Measurements from ENCODE around the gene ZNF497.

ZNF497 gene

GRCh38 chr19:58350001-58350861 lies 12.3 kb downstream of the ZNF497 start:
- H3K4me3 ChIP-seq (ENCODE audit: low read depth, low read length), result no peak overlapping the region

DNA sequence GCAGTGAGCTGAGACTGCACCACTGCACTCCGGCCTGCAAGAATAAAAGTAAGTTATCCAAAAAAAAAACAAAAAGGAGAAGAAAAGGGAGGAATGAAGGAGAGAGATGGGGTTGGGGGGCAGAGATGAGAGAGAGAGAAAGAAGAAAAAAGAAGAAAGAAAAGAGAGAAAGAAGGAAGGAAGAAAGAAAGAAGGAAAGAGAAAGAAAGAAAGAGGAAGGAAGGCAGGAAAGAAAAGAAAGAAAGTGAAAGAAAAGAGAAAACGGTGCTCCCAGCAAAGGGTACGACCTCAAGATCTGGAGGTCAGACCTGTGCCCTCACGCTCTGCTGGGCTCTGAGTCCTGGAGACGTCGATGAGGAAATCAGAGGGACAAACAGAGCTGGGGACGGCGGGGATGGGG lies 13.0 kb downstream of the ZNF497 start:
- no peak overlapping the region for H3K4me3 ChIP-seq (ENCODE audit: low read depth, low read length)

DNA sequence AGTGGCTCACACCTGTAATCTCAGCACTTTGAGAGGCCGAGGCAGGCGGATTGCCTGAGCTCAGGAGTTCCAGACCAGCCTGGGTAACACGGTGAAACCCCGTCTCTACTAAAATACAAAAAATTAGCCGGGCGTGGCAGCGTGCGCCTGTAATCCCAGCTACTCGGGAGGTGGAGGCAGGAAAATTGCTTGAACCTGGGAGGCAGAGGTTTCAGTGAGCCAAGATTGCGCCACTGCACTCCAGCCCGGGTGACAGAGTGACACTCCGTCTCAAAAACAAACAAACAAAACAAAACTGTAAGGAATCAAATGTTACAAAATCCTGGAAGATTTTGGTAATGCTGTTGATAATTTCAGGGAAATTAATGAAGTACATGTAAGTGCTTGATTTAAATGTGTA lies 14.5 kb downstream of the ZNF497 start:
- peak overlapping the region; percentile 68 for H3K4me3 ChIP-seq (ENCODE audit: low read depth, low read length)

- peak overlapping the region; percentile 68 for H3K4me3 ChIP-seq (ENCODE audit: low read depth, low read length)
These were observed 15.3 kb downstream of the ZNF497 start for GRCh38 chr19:58346961-58347929.

DNA sequence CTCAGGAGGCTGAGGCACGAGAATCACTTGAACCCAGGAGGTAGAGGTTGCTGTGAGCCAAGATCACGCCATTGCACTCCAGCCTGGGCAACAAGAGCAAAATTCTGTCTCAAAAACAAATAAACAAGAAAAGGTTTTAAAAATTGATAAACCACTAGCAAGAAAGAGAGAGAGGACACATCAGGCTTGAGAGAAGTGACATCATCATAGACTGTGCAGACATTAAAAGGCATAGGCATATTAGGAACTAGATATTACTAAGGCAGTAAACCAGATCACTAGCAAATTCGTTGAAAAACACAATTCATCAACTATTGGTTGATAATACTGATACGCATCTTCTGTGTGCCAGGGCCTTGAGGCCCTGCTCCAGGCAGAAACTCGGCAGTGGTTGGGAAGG lies 17.0 kb downstream of the ZNF497 start:
- H3K4me3 ChIP-seq (ENCODE audit: low read depth, low read length), result no peak overlapping the region

GRCh38 chr19:58338825-58339558 lies 23.6 kb downstream of the ZNF497 start:
- no peak overlapping the region for H3K4me3 ChIP-seq (ENCODE audit: low read depth, low read length)

- no peak overlapping the region for H3K4me3 ChIP-seq (ENCODE audit: low read depth, low read length)
These were observed 24.2 kb downstream of the ZNF497 start for GRCh38 chr19:58338336-58338735.

- H3K4me3 ChIP-seq (ENCODE audit: low read depth, low read length), result no peak overlapping the region
These were observed 25.7 kb downstream of the ZNF497 start for GRCh38 chr19:58336820-58337219.

- H3K4me3 ChIP-seq (ENCODE audit: low read depth, low read length), result no peak overlapping the region
These were observed 26.3 kb downstream of the ZNF497 start for GRCh38 chr19:58336216-58336615.

DNA sequence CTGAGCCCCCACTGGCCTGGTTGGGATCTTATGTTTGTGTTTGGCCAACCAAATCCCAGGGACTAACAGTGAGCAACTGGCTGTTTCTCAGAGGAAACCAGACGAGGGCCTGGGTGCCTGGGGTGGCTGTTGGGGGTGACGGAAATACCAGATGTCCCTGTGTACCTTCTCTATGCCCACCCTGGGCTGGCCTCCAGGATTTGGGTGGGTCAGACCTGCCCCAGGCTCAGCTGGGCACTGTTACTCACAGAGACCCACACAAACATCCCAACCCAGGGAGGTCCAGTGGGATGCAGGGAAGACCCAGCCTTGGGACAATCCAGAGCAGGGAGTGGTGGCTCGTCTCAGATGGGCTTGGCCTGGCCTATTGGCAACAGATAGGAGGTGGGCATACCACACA lies 26.9 kb downstream of the ZNF497 start:
- no peak overlapping the region for H3K4me3 ChIP-seq (ENCODE audit: low read depth, low read length)

- H3K4me3 ChIP-seq (ENCODE audit: low read depth, low read length), result no peak overlapping the region
These were observed 27.8 kb downstream of the ZNF497 start for GRCh38 chr19:58334691-58335249.

GRCh38 chr19:58332697-58333096 lies 29.9 kb downstream of the ZNF497 start:
- no peak overlapping the region for H3K4me3 ChIP-seq (ENCODE audit: low read depth, low read length)

- no peak overlapping the region for H3K4me3 ChIP-seq (ENCODE audit: low read depth, low read length)
These were observed 32.1 kb downstream of the ZNF497 start for GRCh38 chr19:58330458-58330857.

DNA sequence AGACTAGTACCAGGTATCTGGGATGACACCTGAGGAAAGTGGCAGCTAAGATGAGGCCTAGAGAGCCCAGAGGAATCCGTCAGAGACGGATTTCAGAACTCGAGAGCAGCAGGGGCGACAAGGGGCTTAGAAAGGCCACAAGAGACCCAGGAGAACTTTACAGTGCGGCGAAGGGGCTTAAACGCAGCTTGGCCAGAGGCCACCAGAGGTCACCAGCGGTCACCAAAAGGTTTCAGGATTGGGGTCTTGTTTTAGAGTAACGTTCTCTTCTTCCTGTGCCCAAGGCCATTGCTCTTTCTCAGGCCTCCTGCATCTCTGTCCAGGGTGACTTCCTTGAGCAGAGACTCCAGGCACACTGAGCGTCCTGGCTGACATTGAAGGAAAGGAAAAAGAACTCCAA lies 33.6 kb downstream of the ZNF497 start:
- H3K4me3 ChIP-seq (ENCODE audit: low read depth, low read length), result no peak overlapping the region

DNA sequence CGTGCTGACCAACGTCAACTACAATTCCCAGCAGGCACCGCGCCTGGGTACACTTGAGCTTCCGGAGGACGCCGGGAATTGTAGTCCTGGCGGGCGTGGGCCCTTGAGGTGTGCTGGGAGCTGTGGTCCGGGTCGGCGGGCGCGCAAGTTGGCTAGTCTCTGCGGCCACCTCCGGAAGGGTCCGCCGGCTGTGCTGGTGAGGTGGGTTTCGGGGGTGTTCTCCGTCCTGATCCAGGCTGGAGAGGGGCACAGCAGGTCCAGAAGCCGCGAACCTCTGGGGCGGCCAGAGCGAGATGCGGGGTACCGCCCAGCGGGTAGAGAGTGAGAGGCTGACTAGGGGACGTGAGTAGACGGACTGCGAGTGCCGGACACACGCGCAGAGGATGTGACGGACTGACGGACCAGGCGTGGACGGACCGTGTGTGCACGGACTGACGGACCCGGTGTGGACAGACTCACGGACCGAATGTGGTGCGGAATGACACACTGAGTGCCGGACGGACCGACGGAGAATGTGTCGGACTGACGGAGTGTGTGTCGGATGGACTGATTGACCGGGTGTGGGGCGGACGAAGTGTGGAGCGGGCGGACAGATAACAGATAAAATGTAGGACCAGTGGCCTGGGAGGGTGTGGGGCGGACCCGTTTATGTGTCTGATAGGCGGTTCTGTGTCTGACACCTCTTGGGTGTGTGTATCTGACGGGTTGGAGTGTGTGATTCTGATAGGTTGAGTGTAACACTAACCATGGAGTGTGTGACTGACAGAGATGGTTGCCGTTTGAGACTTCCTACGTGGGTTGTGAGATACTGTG lies 35.4 kb downstream of the ZNF497 start, which contains the start of gene ZSCAN22:
TSS of gene ZSCAN22 (plus strand) at position 81 of the 813 bp plus-strand sequence. CDS start 7,809 bp downstream, outside the sequence.
- H3K4me3 ChIP-seq (ENCODE audit: low read depth, low read length), result peak within 1 kb of the TSS; percentile 97

DNA sequence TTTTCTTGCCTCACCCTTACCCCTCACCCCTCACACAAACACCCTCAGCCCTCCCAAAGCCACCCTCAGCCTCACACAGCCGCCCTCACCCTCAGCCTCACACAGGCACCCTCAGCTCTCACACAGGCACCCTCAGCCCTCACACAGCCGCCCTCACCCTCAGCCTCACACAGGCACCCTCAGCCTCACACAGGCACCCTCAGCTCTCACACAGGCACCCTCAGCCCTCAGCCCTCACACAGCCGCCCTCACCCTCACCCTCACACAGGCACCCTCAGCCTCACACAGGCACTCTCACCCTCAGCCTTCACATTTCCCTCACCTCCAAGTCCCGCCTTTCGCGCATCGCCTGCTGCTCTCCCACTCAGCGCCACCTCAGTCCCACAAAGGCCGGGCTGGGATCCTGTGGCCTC lies 36.0 kb downstream of the ZNF497 start:
- H3K4me3 ChIP-seq (ENCODE audit: low read depth, low read length), result peak overlapping the region; percentile 97

GRCh38 chr19:58325311-58326022 lies 37.1 kb downstream of the ZNF497 start:
- no peak overlapping the region for H3K4me3 ChIP-seq (ENCODE audit: low read depth, low read length)

- H3K4me3 ChIP-seq (ENCODE audit: low read depth, low read length), result no peak overlapping the region
These were observed 43.3 kb downstream of the ZNF497 start for GRCh38 chr19:58319241-58319640.

- H3K4me3 ChIP-seq (ENCODE audit: low read depth, low read length), result no peak overlapping the region
These were observed 44.3 kb downstream of the ZNF497 start for GRCh38 chr19:58318297-58318696.

Measured in iPS-11a (cell line).